Measurements from ENCODE around the gene TLR3. TPM values are rescaled to one million over a fixed set of nuclear protein-coding genes. Genes with fewer than 3 reads are reported as not detected.

TLR3 gene
- total RNA-seq, 1 donor from 2014 or later: not detected

- Mint-ChIP-seq H3K27me3 (ENCODE audit: unreplicated experiment) (peaks cover 2% of the 10 kb centered on the region), H3K4me1 (ENCODE audit: unreplicated experiment) (no peaks in the 10 kb centered on the region), H3K36me3 (ENCODE audit: low read depth, unreplicated experiment) (no peaks in the 10 kb centered on the region), H3K27ac (ENCODE audit: unreplicated experiment) (no peak overlapping the region), H3K4me3 (ENCODE audit: unreplicated experiment) (no peak overlapping the region), H3K9me3 (ENCODE audit: unreplicated experiment) (no peaks in the 10 kb centered on the region)
- DNase-seq (ENCODE audit: low spot score): no peak
- no peak for TF ChIP-seq CTCF (IDR thresholded peaks at IDR 0.05; ENCODE audit: unreplicated experiment)
Observed at GRCh38 chr4:186069729-186070128, 773 bp downstream of the TLR3 start.

DNA sequence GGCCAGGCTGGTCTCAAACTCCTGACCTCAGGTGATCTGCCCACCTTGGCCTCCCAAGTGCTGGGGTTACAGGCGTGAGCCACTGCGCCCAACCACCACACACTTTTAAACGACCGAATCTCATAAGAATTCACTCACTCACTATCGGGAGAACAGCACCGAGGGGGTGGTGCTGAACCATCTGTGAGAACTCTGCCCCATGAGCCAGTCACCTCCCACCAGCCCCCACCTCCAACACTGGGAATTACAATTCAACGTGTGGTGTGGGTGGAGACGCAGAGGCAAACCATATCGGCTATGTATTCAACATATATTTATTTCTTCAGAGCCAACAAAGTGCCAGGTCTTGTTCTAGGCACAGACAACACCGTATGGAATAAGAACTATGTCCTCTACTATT, 3.6 kb downstream of the TLR3 start:
- H3K27ac Mint-ChIP-seq (ENCODE audit: unreplicated experiment): no peak overlapping the region
- no peak for TF ChIP-seq CTCF (IDR thresholded peaks at IDR 0.05; ENCODE audit: unreplicated experiment)

DNA sequence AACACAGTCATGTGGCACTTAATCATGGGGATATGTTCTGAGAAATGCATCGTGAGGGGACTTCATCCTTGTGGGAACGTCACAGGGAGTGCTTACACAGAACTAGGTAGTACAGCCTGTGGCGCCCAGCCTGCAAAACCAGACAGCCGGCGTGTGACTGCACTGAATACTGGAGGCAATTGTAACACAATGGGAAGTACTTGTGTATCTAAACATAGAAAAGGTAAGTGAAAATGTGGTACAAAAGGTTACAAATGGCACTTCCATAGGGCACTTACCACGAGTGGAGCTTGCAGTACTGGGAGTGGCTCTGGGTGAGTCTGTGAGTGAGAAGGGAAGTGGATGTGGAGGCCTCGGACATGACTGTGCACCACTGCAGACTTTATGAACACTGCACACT, 5.2 kb downstream of the TLR3 start:
- no peak overlapping the region for H3K27ac Mint-ChIP-seq (ENCODE audit: unreplicated experiment)
- H3K27me3 Mint-ChIP-seq (ENCODE audit: unreplicated experiment): no peaks in the 10 kb centered on the region
- H3K4me1 Mint-ChIP-seq (ENCODE audit: unreplicated experiment): no peaks in the 10 kb centered on the region
- no peak for DNase-seq (ENCODE audit: low spot score)
- H3K4me3 Mint-ChIP-seq (ENCODE audit: unreplicated experiment): no peak overlapping the region
- H3K9me3 Mint-ChIP-seq (ENCODE audit: unreplicated experiment): no peaks in the 10 kb centered on the region
- TF ChIP-seq CTCF (IDR thresholded peaks at IDR 0.05; ENCODE audit: unreplicated experiment): no peak
- H3K36me3 Mint-ChIP-seq (ENCODE audit: low read depth, unreplicated experiment): no peaks in the 10 kb centered on the region

More for the DNA sequence above, 3.6 kb downstream of the TLR3 start:
- Mint-ChIP-seq H3K27me3 (ENCODE audit: unreplicated experiment) (no peaks in the 10 kb centered on the region), H3K4me1 (ENCODE audit: unreplicated experiment) (no peaks in the 10 kb centered on the region), H3K4me3 (ENCODE audit: unreplicated experiment) (no peak overlapping the region), H3K36me3 (ENCODE audit: low read depth, unreplicated experiment) (no peaks in the 10 kb centered on the region), H3K9me3 (ENCODE audit: unreplicated experiment) (no peaks in the 10 kb centered on the region)
- DNase-seq (ENCODE audit: low spot score): no peak

- no peak for TF ChIP-seq CTCF (IDR thresholded peaks at IDR 0.05; ENCODE audit: unreplicated experiment)
- H3K4me3 Mint-ChIP-seq (ENCODE audit: unreplicated experiment): no peak overlapping the region
- H3K27ac Mint-ChIP-seq (ENCODE audit: unreplicated experiment): no peak overlapping the region
- H3K9me3 Mint-ChIP-seq (ENCODE audit: unreplicated experiment): no peaks in the 10 kb centered on the region
- H3K27me3 Mint-ChIP-seq (ENCODE audit: unreplicated experiment): peaks cover 4% of the 10 kb centered on the region
- no peaks in the 10 kb centered on the region for H3K4me1 Mint-ChIP-seq (ENCODE audit: unreplicated experiment)
- DNase-seq (ENCODE audit: low spot score): no peak
- no peaks in the 10 kb centered on the region for H3K36me3 Mint-ChIP-seq (ENCODE audit: low read depth, unreplicated experiment)
Observed at GRCh38 chr4:186078981-186079638, 10.2 kb downstream of the TLR3 start.

DNA sequence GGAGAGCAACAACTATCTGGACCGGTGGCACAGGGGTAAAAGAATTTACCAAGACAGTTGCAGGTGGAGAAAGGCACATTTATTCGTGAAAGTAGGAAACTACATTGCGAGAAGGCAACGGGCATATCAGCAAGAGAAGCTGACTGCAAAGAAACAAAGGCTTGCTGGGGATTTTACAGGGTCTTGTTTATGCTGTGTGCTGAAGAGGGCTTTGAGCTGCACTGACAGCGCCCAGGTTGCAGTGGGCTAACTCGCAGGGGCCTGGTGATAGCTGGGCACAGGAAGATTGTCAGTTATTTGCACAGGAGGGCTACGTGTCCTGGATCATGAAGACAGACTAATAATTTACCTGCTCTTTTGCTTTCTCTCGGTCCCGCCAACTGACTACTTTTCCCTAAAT, 10.7 kb downstream of the TLR3 start:
- DNase-seq (ENCODE audit: low spot score): no peak
- H3K27me3 Mint-ChIP-seq (ENCODE audit: unreplicated experiment): peaks cover 4% of the 10 kb centered on the region
- H3K9me3 Mint-ChIP-seq (ENCODE audit: unreplicated experiment): no peaks in the 10 kb centered on the region
- no peaks in the 10 kb centered on the region for H3K36me3 Mint-ChIP-seq (ENCODE audit: low read depth, unreplicated experiment)
- H3K27ac Mint-ChIP-seq (ENCODE audit: unreplicated experiment): no peak overlapping the region
- TF ChIP-seq CTCF (IDR thresholded peaks at IDR 0.05; ENCODE audit: unreplicated experiment): no peak
- no peak overlapping the region for H3K4me3 Mint-ChIP-seq (ENCODE audit: unreplicated experiment)
- H3K4me1 Mint-ChIP-seq (ENCODE audit: unreplicated experiment): no peaks in the 10 kb centered on the region

Data from endothelial cell (in vitro differentiated cells).